ENCODE data around the gene C11orf52.

GRCh38 chr11:111937844-111938243 lies 19.1 kb downstream of the C11orf52 start:
- no peak for TF ChIP-seq POLR2AphosphoS5 (IDR thresholded peaks at IDR 0.05)
- no peak for TF ChIP-seq CTCF (IDR thresholded peaks at IDR 0.05; ENCODE audit: poor library complexity, severe bottlenecking)
- TF ChIP-seq SMC3 (conservative IDR thresholded peaks at IDR 0.05; ENCODE audit: poor library complexity), result no peak
- no peak for TF ChIP-seq REST (IDR thresholded peaks at IDR 0.05; ENCODE audit: borderline replicate concordance)
- no peak for TF ChIP-seq EZH2 (IDR thresholded peaks at IDR 0.05; ENCODE audit: borderline replicate concordance, insufficient read depth, low read length, poor library complexity, severe bottlenecking)
- no peak for TF ChIP-seq EP300 (conservative IDR thresholded peaks at IDR 0.05; ENCODE audit: poor library complexity, severe bottlenecking)
- no peak for TF ChIP-seq TAF1 (IDR thresholded peaks at IDR 0.05; ENCODE audit: low read depth)

Data from neural cell (in vitro differentiated cells).